ENCODE results near the gene SYT17. TPM values are rescaled to one million over a fixed set of nuclear protein-coding genes. Genes with fewer than 3 reads are reported as not detected.

The SYT17 gene, protein sequence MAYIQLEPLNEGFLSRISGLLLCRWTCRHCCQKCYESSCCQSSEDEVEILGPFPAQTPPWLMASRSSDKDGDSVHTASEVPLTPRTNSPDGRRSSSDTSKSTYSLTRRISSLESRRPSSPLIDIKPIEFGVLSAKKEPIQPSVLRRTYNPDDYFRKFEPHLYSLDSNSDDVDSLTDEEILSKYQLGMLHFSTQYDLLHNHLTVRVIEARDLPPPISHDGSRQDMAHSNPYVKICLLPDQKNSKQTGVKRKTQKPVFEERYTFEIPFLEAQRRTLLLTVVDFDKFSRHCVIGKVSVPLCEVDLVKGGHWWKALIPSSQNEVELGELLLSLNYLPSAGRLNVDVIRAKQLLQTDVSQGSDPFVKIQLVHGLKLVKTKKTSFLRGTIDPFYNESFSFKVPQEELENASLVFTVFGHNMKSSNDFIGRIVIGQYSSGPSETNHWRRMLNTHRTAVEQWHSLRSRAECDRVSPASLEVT
- total RNA-seq (under 1 TPM; 0.08 to 0.58 (median 0.45) TPM), polyA plus RNA-seq (under 1 TPM; 0.25 to 0.55 (median 0.30) TPM)
- long read RNA-seq, donor 1 = 0 reads
- long read RNA-seq, donor 2 = 0 reads

DNA sequence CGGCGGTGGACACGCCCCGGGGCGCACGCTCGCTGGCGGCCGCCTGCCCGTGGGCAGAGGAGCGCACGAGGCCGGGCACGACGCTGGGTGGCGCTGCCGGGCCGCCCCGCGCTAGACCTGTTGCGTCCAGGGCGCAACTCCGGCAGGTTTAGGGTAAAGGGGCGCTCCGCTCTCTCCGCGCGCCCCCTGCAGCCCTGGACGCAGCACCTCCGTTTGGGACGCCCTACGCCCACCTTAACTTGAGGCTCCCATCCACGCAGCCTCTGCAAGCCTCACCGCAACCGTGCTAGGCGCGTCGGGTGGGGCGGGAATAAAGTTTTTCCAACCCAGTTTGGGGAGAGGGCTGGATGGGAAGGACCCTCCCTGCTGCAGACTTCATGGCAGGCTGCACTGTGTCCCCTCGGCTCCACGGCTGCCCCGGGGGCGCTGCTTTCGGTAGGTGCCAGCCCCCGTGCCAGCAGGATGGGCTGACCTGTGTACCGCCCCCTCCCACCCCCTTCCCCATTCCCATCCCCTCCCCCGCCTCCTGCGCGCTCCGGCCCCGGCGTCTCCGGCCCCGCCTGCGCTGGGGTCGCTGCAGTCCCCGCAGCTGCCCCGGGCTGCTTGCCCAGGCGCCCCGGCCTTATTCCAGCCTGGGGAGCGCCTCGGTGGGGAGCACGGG, at the start of gene SYT17:
Gene SYT17 (plus strand): TSS at position 531 of the 661 bp plus-strand sequence. CDS start 407 bp downstream, outside the sequence.
- Histone ChIP-seq H3K9me3 (no peaks in the 10 kb centered on the region), H3K36me3 (ENCODE audit: insufficient read depth in 1 of 2, low read depth in 1 of 2) (no peaks in the 10 kb centered on the region), H3K27ac (no peak within 1 kb of the TSS), H3K27me3 (ENCODE audit: insufficient read depth in 3 of 3, low read length in 2 of 3) (peaks cover 0 to 26% (median 0%) of the 10 kb centered on the region in 3 donors), H3K4me3 (peak within 1 kb of the TSS; percentile 64), H3K4me1 (peaks cover 7% of the 10 kb centered on the region)
- ATAC-seq (peak; percentile 79 to 92 (median 82)), DNase-seq (peak; percentile 71 to 74)
- TF ChIP-seq, protein P1, sequence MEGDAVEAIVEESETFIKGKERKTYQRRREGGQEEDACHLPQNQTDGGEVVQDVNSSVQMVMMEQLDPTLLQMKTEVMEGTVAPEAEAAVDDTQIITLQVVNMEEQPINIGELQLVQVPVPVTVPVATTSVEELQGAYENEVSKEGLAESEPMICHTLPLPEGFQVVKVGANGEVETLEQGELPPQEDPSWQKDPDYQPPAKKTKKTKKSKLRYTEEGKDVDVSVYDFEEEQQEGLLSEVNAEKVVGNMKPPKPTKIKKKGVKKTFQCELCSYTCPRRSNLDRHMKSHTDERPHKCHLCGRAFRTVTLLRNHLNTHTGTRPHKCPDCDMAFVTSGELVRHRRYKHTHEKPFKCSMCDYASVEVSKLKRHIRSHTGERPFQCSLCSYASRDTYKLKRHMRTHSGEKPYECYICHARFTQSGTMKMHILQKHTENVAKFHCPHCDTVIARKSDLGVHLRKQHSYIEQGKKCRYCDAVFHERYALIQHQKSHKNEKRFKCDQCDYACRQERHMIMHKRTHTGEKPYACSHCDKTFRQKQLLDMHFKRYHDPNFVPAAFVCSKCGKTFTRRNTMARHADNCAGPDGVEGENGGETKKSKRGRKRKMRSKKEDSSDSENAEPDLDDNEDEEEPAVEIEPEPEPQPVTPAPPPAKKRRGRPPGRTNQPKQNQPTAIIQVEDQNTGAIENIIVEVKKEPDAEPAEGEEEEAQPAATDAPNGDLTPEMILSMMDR (IDR thresholded peaks at IDR 0.05) = peak; percentile 67
- 0 to 1% (median 1%) methylated on average over 43 to 63 of the region's 63 CpGs for WGBS, 3 donors
- intact Hi-C loops (cut with DNase I) = loop anchor here in 1 of 2 donors (5.0 kb wide), 2 partner anchors 209 to 334 kb away; no protein-coding TSS in a partner anchor

DNA sequence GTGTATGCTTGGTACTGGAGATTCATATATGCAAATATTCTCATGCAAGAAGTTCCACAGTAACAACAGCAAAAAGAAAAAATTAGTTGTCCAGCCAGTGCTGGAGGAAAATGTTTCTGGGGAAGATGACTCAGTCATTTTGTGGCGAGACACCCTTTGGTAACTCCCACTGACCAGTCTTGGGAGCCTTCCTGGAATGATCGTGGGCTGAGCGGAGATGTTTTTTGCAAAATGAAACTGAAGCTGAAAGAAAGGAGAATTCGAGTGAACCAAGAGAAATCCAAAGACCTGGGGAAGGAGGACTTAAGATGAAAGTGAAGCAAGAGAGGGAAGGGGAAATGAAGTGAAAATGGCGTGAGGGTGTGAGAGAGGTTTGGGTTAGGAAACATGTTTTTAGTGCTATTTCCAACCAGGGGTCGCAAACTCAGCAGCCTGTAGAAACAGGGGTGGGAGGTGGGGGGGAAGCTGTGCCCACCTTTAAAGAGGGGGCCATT, 49.1 kb upstream of the SYT17 start:
- no peaks in the 10 kb centered on the region for H3K27me3 ChIP-seq (ENCODE audit: insufficient read depth in 3 of 3, low read length in 2 of 3)
- intact Hi-C loops (cut with DNase I) = no loop called here
- peak overlapping the region; percentile 54 for H3K27ac ChIP-seq
- ATAC-seq (peak; percentile 38 to 49 (median 47)), DNase-seq (no peak)
- H3K36me3 ChIP-seq (ENCODE audit: insufficient read depth in 1 of 2, low read depth in 1 of 2) = peaks cover 6 to 33% of the 10 kb centered on the region in 2 donors
- no peaks in the 10 kb centered on the region for H3K9me3 ChIP-seq
- peak overlapping the region; percentile 94 for H3K4me3 ChIP-seq
- 35 to 42% (median 41%) methylated on average over 6 of the region's 6 CpGs for WGBS, 3 donors
- peaks cover 51% of the 10 kb centered on the region for H3K4me1 ChIP-seq
- TF ChIP-seq, protein P1 (IDR thresholded peaks at IDR 0.05) = no peak

DNA sequence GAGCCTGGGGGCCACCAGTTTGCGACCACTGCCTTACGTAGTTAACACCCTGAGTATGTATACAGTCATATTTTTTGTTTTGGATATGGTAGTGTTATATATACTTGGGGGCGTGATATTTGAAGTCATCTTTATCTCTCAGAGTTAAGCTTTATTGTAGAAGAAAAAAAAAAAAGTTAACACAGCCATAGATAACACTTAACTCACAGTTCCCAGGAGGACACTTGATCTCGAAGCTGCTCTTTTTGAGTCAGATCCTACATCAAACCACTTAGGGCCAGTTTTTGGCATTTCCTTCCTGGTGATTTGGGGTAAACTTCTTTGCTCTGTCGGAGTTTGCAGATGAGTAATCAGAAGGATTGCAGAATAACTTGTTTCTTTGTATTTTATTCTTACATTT, 48.5 kb upstream of the SYT17 start:
- Histone ChIP-seq H3K4me1 (peaks cover 51% of the 10 kb centered on the region), H3K27ac (peak overlapping the region; percentile 54), H3K4me3 (peak overlapping the region; percentile 94), H3K27me3 (ENCODE audit: insufficient read depth in 3 of 3, low read length in 2 of 3) (no peaks in the 10 kb centered on the region), H3K36me3 (ENCODE audit: insufficient read depth in 1 of 2, low read depth in 1 of 2) (peaks cover 6 to 33% of the 10 kb centered on the region in 2 donors), H3K9me3 (no peaks in the 10 kb centered on the region)
- TF ChIP-seq, protein P1 (IDR thresholded peaks at IDR 0.05) = no peak
- intact Hi-C loops (cut with DNase I) = no loop called here
- DNase-seq = no peak
- no peak for ATAC-seq
- 63 to 74% (median 73%) methylated on average over 5 of the region's 5 CpGs for WGBS, 3 donors

DNA sequence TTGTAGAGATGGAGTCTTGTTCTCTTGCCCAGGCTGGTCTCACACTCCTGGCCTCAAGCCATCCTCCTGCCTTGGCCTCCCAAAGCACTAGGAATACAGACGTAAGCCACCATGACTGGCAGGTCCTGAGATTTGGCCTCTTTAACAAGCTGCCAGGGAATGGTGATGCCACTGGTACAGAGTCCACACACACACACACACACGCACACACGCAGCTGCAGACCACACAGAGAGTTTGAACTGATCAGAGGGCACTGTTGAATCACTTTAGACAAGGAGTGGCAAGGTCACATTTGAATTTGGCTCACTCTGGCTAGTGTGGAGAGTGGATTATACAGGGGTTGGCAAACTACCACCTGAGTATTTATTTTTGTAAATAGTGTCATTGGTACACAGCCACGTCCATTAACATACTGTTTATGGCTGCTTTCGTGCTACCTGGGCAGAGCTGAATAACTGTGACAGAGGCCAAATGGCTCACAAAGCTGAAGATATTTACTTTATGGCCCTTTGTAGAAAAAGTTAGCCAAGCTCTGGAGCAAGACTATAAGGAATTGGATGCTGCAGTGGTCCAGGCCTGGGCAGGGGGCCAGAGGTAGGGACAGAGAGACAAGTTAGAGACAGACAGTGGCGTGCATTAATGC, 44.4 kb upstream of the SYT17 start:
- Histone ChIP-seq H3K27me3 (ENCODE audit: insufficient read depth in 3 of 3, low read length in 2 of 3) (no peaks in the 10 kb centered on the region), H3K27ac (peak overlapping the region; percentile 32), H3K4me1 (peaks cover 12% of the 10 kb centered on the region), H3K4me3 (no peak overlapping the region), H3K9me3 (no peaks in the 10 kb centered on the region), H3K36me3 (ENCODE audit: insufficient read depth in 1 of 2, low read depth in 1 of 2) (peaks cover 0 to 21% of the 10 kb centered on the region in 2 donors)
- TF ChIP-seq, protein P1 (IDR thresholded peaks at IDR 0.05) = no peak
- DNase-seq (peak in 1 of 2 donors; percentile 62), ATAC-seq (peak; percentile 28 to 82 (median 79))
- intact Hi-C loops (cut with DNase I) = loop anchor here in 1 of 2 donors (5.0 kb wide), 1 partner anchor 36 kb away; no protein-coding TSS in a partner anchor
- WGBS, 3 donors = 27 to 47% (median 42%) methylated on average over 6 of the region's 6 CpGs

Measured in psoas muscle (tissue), 8 donors.